ENCODE measurements around the gene C2orf78. TPM values are rescaled to one million over a fixed set of nuclear protein-coding genes. Genes with fewer than 3 reads are reported as not detected.

C2orf78 gene
- total and polyA plus RNA-seq, 2 donors (not counting 3 experiments of a cell fraction or from before 2014, with no cell fraction given) = not detected

- Histone ChIP-seq H3K36me3 (ENCODE audit: control insufficient read depth in 2 of 2, extremely low read depth in 1 of 2, insufficient read depth in 2 of 2, low read length in 2 of 2) (peaks cover under 1 to 9% of the 10 kb centered on the region in 2 experiments), H3K9me1 (replicated peaks; ENCODE audit: control insufficient read depth, extremely low read depth, insufficient read depth, low read length) (no peaks in the 10 kb centered on the region), H3K9ac (replicated peaks; ENCODE audit: extremely low read depth, insufficient read depth, low read length) (no peak overlapping the region), H3K27me3 (ENCODE audit: control insufficient read depth in 2 of 2, insufficient read depth in 2 of 2, low read length in 2 of 2) (no peaks in the 10 kb centered on the region), H3K4me2 (ENCODE audit: insufficient read depth, low read length) (no peak overlapping the region), H3K9me3 (replicated peaks; ENCODE audit: control insufficient read depth, insufficient read depth, low read length) (no peaks in the 10 kb centered on the region), H3K4me3 (replicated peaks in 1 of 3; ENCODE audit: insufficient read depth in 1 of 3, low read depth in 1 of 3, low read length in 3 of 3) (no peak overlapping the region), H2AFZ (ENCODE audit: low read depth, low read length) (no peak overlapping the region), H3K79me2 (ENCODE audit: control insufficient read depth, insufficient read depth, low read length) (no peaks in the 10 kb centered on the region), H4K20me1 (replicated peaks; ENCODE audit: control insufficient read depth, extremely low read depth, insufficient read depth, low read length) (no peaks in the 10 kb centered on the region), H3K4me1 (ENCODE audit: control insufficient read depth, extremely low read depth, insufficient read depth, low read length) (peaks cover 17% of the 10 kb centered on the region), H3K27ac (ENCODE audit: insufficient read depth, low read depth, low read length) (peak overlapping the region; percentile 5)
- no peak for TF ChIP-seq EZH2 (IDR thresholded peaks at IDR 0.05; ENCODE audit: borderline replicate concordance, low read depth, low read length, severe bottlenecking)
- no peak for TF ChIP-seq JUN (IDR thresholded peaks at IDR 0.05; ENCODE audit: borderline replicate concordance, insufficient read depth, insufficient read length, low read depth)
- TF ChIP-seq POLR2A (IDR thresholded peaks at IDR 0.05; ENCODE audit: low read depth, low read length) = no peak
- no peak for TF ChIP-seq POLR2AphosphoS5 (IDR thresholded peaks at IDR 0.05; ENCODE audit: insufficient read depth, low read depth, low read length)
- TF ChIP-seq FOS (IDR thresholded peaks at IDR 0.05; ENCODE audit: borderline replicate concordance, insufficient read depth, low read length) = no peak
- no peak for TF ChIP-seq GATA2 (IDR thresholded peaks at IDR 0.05; ENCODE audit: insufficient read depth, insufficient read length, low read depth, low read length)
- no peak for TF ChIP-seq CTCF (IDR thresholded peaks at IDR 0.05; ENCODE audit: extremely low read depth in 1 of 2, insufficient read depth in 1 of 2, low read depth in 1 of 2, low read length in 2 of 2)
- TF ChIP-seq MYC (IDR thresholded peaks at IDR 0.05; ENCODE audit: low read depth, low read length) = no peak
- TF ChIP-seq, protein P1, sequence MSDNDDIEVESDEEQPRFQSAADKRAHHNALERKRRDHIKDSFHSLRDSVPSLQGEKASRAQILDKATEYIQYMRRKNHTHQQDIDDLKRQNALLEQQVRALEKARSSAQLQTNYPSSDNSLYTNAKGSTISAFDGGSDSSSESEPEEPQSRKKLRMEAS (IDR thresholded peaks at IDR 0.05; ENCODE audit: insufficient read depth, insufficient read length) = no peak
- ChIA-PET CTCF (interaction anchor here (1.2 to 1.4 kb wide), 2 partner anchors 11 to 80 kb away, joined by 4 read pairs; no protein-coding TSS in a partner anchor), POLR2A (no interaction called here)
- dilution Hi-C loops (cut with MboI; ENCODE audit: extremely low pct_ligation_motif_present, low sequenced_read_pairs) = no loop called here
- DNase-seq (ENCODE audit: low read depth, low spot score) (no peak), FAIRE-seq (no peak)
- intact Hi-C loops (cut with micrococcal nuclease) = loop anchor here (1.0 kb wide), 1 partner anchor 23 kb away; the partner anchor contains the start of gene TPRKB
- no TSS peak for BruUV-seq (replicated peaks)
Observed at GRCh38 chr2:73759904-73760303, 24.1 kb upstream of the C2orf78 start.
